HepG2 (cell line): ENCODE data around the gene TMEM106B. TPM values are rescaled to one million over a fixed set of nuclear protein-coding genes. Genes with fewer than 3 reads are reported as not detected.

Source experiments
- ATF7-NPFF ChIP-seq: sonication (generic); formaldehyde crosslinking; IDR thresholded peaks from 2 replicates; pipeline ENCODE4 v1.8.1; 2023; ENCODE audit warnings: mild to moderate bottlenecking, low read depth, missing genetic modification reagents, moderate library complexity
- BCL6 ChIP-seq: IDR thresholded peaks from 2 replicates; pipeline ENCODE4 v1.6.1; 2016; ENCODE audit warnings: missing genetic modification reagents, missing compliant biosample characterization
- DR1 ChIP-seq: sonication (generic); formaldehyde crosslinking; IDR thresholded peaks from 2 replicates; pipeline ENCODE4 v1.8.0; 2021; ENCODE audit warnings: mild to moderate bottlenecking, missing genetic modification reagents, inconsistent platforms
- GPN1 ChIP-seq: sonication (generic); formaldehyde crosslinking; IDR thresholded peaks from 2 replicates; pipeline ENCODE4 v1.5.1; 2020; ENCODE audit warnings: missing genetic modification reagents, borderline replicate concordance
- IKZF4 ChIP-seq: sonication (generic); formaldehyde crosslinking; IDR thresholded peaks from 2 replicates; pipeline ENCODE4 v1.5.1; 2020; ENCODE audit warnings: borderline replicate concordance, mild to moderate bottlenecking, low read depth, missing genetic modification reagents; ENCODE audit errors: not compliant biosample characterization
- KDM1A ChIP-seq: IDR thresholded peaks from 2 replicates; pipeline ENCODE4 v1.6.1; 2016; ENCODE audit warnings: missing compliant biosample characterization
- MEIS1 ChIP-seq: sonication (generic); formaldehyde crosslinking; IDR thresholded peaks from 2 replicates; pipeline ENCODE4 v1.9.0; 2021; ENCODE audit warnings: mild to moderate bottlenecking, missing genetic modification reagents, moderate library complexity, borderline replicate concordance
- NFE2L2 ChIP-seq: fragments of 150-350 bp; IDR thresholded peaks from 2 replicates; pipeline ENCODE4 v1.6.1; 2014; ENCODE audit warnings: low read length
- NFYB ChIP-seq: sonication (generic); formaldehyde crosslinking; IDR thresholded peaks from 2 replicates; pipeline ENCODE4 v1.4.0; 2020; ENCODE audit warnings: missing genetic modification reagents
- NR2F1 ChIP-seq, 2 experiments: fragments of 450-650 bp in 1 of 2; formaldehyde crosslinking in 1 of 2; IDR thresholded peaks; 2 replicates each; pipeline versions ENCODE4 v1.5.0 to v1.6.1; 2016 to 2020; ENCODE audit warnings: mild to moderate bottlenecking in 1 of 2, missing compliant biosample characterization in 1 of 2, missing genetic modification reagents in 1 of 2, moderate library complexity in 1 of 2
- RFXAP ChIP-seq: sonication (generic); formaldehyde crosslinking; IDR thresholded peaks from 2 replicates; pipeline ENCODE4 v1.4.0; 2020; ENCODE audit warnings: missing genetic modification reagents, borderline replicate concordance
- SMAD1 ChIP-seq: sonication (generic); formaldehyde crosslinking; IDR thresholded peaks from 2 replicates; pipeline ENCODE4 v1.4.0; 2020; ENCODE audit warnings: missing genetic modification reagents, low read depth, mild to moderate bottlenecking, borderline replicate concordance
- TCF12 ChIP-seq, 2 experiments: fragments of 450-650 bp in 1 of 2; sonication (generic) in 1 of 2; formaldehyde crosslinking in 1 of 2; IDR thresholded peaks; 2 replicates each; pipeline versions ENCODE4 v1.6.1 to v1.8.0; 2017 to 2022; ENCODE audit warnings: antibody characterized with exemption in 1 of 2, mild to moderate bottlenecking in 1 of 2, missing genetic modification reagents in 1 of 2, moderate library complexity in 1 of 2
- ZNF547 ChIP-seq: sonication (generic); formaldehyde crosslinking; IDR thresholded peaks from 2 replicates; pipeline ENCODE4 v1.5.1; 2020; ENCODE audit warnings: mild to moderate bottlenecking, missing genetic modification reagents
- ZNF577 ChIP-seq: sonication (generic); formaldehyde crosslinking; IDR thresholded peaks from 2 replicates; pipeline ENCODE4 v1.4.0; 2020; ENCODE audit warnings: mild to moderate bottlenecking, low read depth, missing genetic modification reagents, borderline replicate concordance
- ZNF878 ChIP-seq: sonication (generic); formaldehyde crosslinking; IDR thresholded peaks from 2 replicates; pipeline ENCODE4 v1.8.1; 2023; ENCODE audit warnings: mild to moderate bottlenecking, missing genetic modification reagents, moderate library complexity
- polyA plus RNA-seq, 8 experiments: library from polyadenylated mRNA; depleted of rRNA in 3 of 8; stranded (reverse) in 7 of 8; unstranded in 1 of 8; fragments of >200 nt; fragmentation: Illumina TruSeq in 4 of 8; extraction: Trizol in 4 of 8; gene quantifications; 2 replicates each; pipeline versions ENCODE4 v1.2.1 to v1.2.3, GENCODE V29; 2011 to 2016; ENCODE audit warnings: low read depth in 4 of 8, missing spikeins in 1 of 8, mixed read lengths in 1 of 8; ENCODE audit not compliant: insufficient read depth in 1 of 8
- total RNA-seq, 5 experiments: library from RNA; depleted of rRNA; stranded (reverse); fragments of >200 nt; fragmentation: Illumina TruSeq; extraction: Trizol; gene quantifications; 2 replicates each; pipeline ENCODE4 v1.2.3, GENCODE V29; 2016; ENCODE audit warnings: low read depth in 1 of 5
- TF ChIP-seq, protein P1 (sequence below): sonication (generic); formaldehyde crosslinking; IDR thresholded peaks from 2 replicates; pipeline ENCODE4 v1.5.1; 2020; ENCODE audit warnings: missing genetic modification reagents, mild to moderate bottlenecking, borderline replicate concordance
- TF ChIP-seq, protein P2 (sequence below): sonication (generic); formaldehyde crosslinking; IDR thresholded peaks from 2 replicates; pipeline ENCODE4 v1.9.0; 2021; ENCODE audit warnings: mild to moderate bottlenecking, missing genetic modification reagents
- TF ChIP-seq, protein P3 (sequence below): sonication (generic); formaldehyde crosslinking; IDR thresholded peaks from 2 replicates; pipeline ENCODE4 v1.4.0; 2020; ENCODE audit warnings: missing genetic modification reagents

TMEM106B gene
- total and polyA plus RNA-seq, 2 of the 13 experiments (the other 11 are each of a cell fraction or from before 2014, with no cell fraction given) = 16.8 to 25.1 TPM

DNA sequence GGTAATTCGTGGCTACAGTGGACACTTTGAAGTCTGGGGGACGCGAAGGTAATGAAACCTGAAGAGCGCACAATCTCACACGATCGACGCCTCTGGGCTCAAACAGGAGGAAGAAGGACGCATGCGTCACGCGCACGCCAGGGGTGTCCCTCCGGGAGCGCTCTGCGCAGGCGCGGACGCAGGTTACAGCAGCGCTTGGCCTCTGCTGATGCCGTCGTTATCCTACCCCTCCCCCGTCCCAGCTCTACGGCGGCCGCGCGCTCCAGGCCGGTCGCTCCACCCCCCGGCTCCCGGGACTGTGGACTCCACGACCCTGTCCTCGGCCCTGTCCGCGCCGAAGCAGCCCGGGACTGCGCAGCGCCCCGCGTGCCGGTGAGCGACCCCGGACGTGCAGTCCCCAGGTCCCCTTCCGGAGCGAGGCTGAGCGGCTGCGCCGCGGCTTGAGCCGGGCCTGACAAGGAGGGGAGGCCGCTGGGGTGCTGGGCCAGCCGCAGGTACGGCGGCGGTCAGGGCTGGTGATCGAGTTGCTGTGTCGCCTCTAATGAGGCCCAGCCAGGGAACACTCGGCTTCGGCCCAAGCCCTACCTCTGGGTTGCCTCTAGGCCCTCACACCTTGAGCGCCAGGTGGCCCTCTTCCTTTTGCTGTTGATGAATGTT is at the start of gene TMEM106B (continued):
- TF ChIP-seq MEIS1 = peak; percentile 97
- TF ChIP-seq, protein P1, sequence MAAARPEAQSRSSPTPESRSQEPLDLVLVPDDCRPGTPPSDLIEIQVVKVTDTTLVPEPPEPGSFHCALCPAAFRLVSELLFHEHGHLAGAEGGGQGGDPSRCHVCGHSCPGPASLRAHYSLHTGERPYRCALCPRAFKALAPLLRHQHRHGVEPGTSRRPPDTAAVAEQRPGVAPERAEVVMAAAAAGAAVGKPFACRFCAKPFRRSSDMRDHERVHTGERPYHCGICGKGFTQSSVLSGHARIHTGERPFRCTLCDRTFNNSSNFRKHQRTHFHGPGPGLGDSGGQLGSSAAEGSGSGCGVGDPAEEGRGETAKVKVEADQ (CRISPR knock-in tag) = peak; percentile 86; the same call in 1 of the 2 replicates
- TF ChIP-seq ZNF547 (CRISPR knock-in tag) = peak; percentile 100
- TF ChIP-seq RFXAP (CRISPR knock-in tag) = peak; percentile 44; the same call in 1 of the 2 replicates
- TF ChIP-seq NFE2L2 = no peak
- peak; percentile 15 for TF ChIP-seq ZNF878 (CRISPR knock-in tag)
- 0 out of 4 replicates have a peak, but pooled peaks have one; percentile 18 to 25 for TF ChIP-seq NR2F1 (CRISPR knock-in tag; IDR thresholded peaks at IDR 0.05)
- TF ChIP-seq TCF12 (IDR thresholded peaks at IDR 0.05) = no peak
- TF ChIP-seq TCF12 (CRISPR knock-in tag; IDR thresholded peaks at IDR 0.05) = peak; percentile 92
- peak; percentile 23 for TF ChIP-seq BCL6
- peak; percentile 99 for TF ChIP-seq ATF7-NPFF
- TF ChIP-seq NFYB = no peak
- no peak for TF ChIP-seq KDM1A (CRISPR knock-in tag)
- peak; percentile 93 for TF ChIP-seq DR1 (CRISPR knock-in tag)
- TF ChIP-seq, protein P2, sequence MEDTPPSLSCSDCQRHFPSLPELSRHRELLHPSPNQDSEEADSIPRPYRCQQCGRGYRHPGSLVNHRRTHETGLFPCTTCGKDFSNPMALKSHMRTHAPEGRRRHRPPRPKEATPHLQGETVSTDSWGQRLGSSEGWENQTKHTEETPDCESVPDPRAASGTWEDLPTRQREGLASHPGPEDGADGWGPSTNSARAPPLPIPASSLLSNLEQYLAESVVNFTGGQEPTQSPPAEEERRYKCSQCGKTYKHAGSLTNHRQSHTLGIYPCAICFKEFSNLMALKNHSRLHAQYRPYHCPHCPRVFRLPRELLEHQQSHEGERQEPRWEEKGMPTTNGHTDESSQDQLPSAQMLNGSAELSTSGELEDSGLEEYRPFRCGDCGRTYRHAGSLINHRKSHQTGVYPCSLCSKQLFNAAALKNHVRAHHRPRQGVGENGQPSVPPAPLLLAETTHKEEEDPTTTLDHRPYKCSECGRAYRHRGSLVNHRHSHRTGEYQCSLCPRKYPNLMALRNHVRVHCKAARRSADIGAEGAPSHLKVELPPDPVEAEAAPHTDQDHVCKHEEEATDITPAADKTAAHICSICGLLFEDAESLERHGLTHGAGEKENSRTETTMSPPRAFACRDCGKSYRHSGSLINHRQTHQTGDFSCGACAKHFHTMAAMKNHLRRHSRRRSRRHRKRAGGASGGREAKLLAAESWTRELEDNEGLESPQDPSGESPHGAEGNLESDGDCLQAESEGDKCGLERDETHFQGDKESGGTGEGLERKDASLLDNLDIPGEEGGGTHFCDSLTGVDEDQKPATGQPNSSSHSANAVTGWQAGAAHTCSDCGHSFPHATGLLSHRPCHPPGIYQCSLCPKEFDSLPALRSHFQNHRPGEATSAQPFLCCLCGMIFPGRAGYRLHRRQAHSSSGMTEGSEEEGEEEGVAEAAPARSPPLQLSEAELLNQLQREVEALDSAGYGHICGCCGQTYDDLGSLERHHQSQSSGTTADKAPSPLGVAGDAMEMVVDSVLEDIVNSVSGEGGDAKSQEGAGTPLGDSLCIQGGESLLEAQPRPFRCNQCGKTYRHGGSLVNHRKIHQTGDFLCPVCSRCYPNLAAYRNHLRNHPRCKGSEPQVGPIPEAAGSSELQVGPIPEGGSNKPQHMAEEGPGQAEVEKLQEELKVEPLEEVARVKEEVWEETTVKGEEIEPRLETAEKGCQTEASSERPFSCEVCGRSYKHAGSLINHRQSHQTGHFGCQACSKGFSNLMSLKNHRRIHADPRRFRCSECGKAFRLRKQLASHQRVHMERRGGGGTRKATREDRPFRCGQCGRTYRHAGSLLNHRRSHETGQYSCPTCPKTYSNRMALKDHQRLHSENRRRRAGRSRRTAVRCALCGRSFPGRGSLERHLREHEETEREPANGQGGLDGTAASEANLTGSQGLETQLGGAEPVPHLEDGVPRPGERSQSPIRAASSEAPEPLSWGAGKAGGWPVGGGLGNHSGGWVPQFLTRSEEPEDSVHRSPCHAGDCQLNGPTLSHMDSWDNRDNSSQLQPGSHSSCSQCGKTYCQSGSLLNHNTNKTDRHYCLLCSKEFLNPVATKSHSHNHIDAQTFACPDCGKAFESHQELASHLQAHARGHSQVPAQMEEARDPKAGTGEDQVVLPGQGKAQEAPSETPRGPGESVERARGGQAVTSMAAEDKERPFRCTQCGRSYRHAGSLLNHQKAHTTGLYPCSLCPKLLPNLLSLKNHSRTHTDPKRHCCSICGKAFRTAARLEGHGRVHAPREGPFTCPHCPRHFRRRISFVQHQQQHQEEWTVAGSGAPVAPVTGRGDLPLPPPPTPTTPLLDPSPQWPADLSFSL (CRISPR knock-in tag) = no peak
- TF ChIP-seq ZNF577 (CRISPR knock-in tag) = peak; percentile 93
- TF ChIP-seq, protein P3, sequence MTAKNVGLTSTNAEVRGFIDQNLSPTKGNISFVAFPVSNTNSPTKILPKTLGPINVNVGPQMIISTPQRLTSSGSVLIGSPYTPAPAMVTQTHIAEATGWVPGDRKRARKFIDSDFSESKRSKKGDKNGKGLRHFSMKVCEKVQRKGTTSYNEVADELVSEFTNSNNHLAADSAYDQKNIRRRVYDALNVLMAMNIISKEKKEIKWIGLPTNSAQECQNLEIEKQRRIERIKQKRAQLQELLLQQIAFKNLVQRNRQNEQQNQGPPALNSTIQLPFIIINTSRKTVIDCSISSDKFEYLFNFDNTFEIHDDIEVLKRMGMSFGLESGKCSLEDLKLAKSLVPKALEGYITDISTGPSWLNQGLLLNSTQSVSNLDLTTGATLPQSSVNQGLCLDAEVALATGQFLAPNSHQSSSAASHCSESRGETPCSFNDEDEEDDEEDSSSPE = peak; percentile 94
- peak; percentile 51; the same call in 1 of the 2 replicates for TF ChIP-seq SMAD1 (CRISPR knock-in tag)
- TF ChIP-seq GPN1 = peak; percentile 76
- TF ChIP-seq IKZF4 (CRISPR knock-in tag) = peak; percentile 94
